KBM-7 (cell line): ENCODE data around the gene FAM228A.
A peak's percentile ranks its signal among the peaks of the same experiment; 100 is the strongest.

Source experiments
- DNase-seq: peaks from one replicate; pipeline ENCODE4 v3.0.0-alpha.2; 2015
- in situ Hi-C: fragments of 300-500 bp; cut with MboI; formaldehyde crosslinking; loops from 2 replicates; pipeline ENCODE4 v1.14.3; 2020; ENCODE audit warnings: low sequenced_read_pairs, low pct_unique_long_range_greater_than_20kb, mixed read lengths

FAM228A gene

DNA sequence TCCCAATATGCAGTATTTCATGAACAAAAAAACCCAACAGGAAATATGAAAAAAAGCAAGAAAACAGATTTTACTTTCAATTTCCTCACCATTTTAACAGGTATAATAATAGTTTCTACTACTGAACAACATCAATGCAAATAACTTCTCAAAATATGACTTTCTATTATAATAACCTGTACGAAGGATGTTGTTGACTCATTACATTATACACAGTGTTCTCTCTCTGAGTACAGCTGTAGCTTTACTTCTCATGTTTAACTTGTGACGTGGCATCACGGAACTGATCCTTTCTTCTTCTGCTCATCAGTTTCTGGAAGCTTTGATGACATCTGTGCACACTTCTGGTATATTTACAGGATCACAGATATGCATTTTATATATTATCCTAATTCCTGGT, 40.0 kb downstream of the FAM228A start:
- no peak for DNase-seq

DNA sequence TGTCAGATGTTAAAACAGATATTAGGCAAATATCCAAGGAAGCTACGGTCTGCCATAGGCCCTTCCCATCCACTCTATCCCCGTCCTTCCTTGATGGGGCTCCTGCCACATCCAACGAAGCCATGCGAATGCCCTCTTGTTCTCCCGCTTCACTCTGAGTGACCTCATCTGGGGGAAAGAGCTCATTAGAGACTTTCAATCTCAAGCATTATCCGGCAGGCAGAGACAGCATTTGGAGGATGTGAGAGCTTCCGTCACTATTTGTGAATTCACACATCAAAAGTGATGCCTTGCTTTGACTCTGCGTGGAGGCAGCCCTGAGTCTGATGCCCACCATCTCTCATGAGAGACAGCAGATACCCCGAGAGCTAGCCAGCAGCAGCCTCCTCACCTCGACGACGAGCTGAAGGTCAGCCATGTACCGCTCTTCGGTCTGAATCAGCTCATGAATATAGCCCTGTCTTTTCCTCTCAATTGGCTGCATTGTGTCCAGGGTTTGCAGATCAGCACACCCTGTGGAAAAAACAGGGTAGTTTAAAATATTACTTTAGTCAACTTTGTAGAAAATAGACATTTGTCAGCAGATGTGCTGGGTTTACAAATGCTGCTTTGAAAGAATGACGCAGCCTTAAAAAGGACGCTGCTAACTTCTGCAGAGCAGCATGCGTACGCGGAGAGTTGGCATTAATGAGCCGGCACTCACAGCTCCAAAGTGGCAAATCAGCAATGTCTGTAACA, 45.9 kb downstream of the FAM228A start:
- no peak for DNase-seq
- in situ Hi-C loops: no loop called here

More for the DNA sequence above, 40.0 kb downstream of the FAM228A start:
- in situ Hi-C loops: no loop called here

DNA sequence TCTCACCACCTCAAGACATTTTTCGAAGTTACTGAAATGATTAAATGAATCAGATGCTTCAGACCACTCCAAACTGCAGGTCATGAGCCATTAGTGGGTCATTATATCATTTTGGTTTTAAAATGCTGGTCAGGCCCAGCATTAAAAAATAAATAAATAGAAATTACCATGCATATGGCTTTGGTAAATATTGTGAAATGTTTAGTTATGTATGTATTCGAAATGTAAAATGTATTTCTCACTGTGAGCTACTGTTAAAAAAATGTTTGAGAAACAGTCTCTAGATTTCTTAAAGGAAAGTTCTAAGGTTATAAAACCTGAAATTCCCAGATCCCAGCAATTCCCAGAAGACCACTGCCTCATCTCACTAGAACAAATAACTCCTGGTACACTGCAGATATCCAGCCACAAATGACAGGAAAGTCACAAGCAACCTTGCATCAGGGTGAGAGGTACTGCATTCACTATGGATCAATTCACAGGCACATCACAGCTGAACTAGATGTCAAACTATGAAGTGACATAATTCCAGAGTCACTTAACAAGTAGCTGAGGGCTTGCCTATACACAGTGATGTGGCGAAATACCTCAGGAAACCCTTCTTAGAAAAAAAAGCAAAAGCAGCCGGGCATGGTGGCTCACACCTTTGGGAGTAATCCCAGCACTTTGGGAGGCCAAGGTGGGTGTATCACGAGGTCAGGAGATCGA, 46.6 kb downstream of the FAM228A start:
- in situ Hi-C loops: no loop called here
- DNase-seq: no peak

DNA sequence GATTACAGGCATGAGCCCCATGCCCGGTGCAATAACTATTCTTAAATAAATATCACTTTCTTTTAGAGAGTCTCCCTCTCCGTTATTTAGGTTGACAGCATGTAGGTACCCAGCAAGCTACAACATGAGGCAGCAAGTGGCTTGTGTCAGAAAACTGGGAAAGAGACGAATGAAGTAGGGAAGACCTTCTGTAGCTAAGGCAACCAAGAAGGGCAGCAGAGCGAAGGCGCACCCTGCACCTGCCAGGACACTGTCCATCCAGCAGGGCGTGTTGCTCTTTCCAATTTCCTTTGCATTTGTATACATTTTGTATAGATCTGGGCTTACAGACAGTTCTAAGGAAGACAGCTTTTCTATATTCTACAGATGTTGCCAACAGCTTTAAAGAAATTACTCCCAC, 48.1 kb downstream of the FAM228A start:
- in situ Hi-C loops: no loop called here
- DNase-seq: no peak

DNA sequence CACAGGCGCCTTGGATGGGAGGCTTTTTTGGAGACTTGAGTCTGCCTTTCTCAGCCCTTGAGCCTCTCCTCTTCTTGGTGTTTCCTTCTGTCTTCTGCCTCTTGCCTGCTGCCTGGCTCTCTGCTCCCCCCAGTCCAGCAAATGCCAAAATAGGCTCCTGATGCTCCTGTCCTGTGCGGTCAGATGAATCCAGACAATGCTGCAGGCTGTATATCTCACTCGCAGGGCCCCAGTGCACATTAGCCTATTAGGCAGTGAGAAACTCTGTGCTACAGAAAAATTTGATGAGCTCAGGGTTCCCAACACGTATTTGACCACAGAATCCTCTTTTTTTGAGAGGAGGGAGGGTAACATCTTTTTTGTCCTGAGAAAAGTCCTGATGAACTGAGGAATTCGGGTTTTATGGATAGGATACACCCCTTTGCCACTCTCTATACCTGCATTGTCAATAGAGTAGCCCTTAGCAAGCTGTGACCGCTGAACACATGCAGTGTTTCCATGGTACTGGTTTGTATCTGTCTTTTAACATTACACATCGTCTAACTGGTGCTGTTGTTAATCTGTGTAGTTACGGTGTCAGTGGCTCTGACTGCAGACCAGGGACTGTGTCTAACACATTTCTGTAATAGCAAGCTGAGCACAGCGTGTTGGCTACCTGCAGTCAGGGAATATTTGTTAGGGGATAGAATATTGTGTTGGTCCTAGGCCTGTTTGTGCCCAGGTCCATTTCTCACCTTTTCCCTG, 50.8 kb downstream of the FAM228A start:
- in situ Hi-C loops: no loop called here
- no peak for DNase-seq

DNA sequence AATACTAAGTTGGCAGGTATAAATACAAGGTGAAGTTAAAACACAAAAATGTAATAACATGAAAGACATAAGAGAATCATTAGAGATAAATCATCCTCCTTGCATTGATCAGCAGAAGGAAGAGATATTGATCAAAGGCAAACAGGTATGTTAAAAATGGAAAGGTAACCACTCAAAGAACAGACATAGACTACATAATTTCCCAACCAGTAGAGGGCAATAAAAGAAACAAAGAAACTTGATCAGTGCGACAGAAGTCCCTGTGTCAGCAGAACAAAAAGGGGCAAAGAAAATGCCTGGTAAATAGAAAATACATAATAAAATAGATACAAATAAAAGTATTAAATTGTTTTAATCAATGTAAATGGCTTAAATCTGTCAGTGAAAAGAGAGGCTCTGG, 53.6 kb downstream of the FAM228A start:
- DNase-seq: peak; percentile 20
- in situ Hi-C loops: no loop called here

DNA sequence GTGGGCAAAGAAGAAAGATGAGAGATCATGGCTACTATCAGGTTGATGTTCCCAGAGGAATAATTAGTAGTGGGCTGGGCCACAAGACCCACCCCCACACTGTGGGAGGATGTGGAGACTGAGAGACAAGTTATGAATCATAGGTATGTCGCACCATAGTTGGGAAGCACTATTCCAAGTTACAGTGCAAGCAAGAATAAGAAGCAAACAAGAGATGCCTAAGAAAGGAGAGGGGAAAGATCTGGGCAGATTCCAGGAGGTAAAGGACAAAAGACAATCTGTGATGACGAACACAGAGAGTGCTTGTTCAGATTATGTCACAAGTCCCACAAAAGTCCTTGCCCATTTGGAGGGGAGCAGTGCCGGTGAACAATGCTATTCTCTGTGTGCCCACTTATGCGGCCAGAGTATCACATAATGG, 56.6 kb downstream of the FAM228A start:
- DNase-seq: no peak
- in situ Hi-C loops: no loop called here

DNA sequence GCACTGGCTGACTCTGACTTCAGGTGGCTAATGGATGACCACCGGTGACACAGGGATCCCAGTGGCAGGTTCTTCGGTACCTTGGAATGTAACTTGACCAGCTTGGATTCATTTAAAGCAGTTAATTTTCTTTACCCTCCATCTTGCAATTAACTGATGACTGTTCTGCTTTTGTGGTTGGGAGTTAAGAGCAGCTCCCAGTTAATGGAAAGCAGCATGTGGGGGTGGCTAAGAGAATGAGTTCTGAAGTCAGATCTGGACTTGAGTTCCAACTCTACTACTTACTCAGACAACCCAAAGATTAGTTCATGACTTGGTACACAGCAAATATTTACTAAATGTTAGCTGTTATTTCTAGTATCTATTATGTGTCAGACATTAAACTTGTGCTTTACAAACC, 58.5 kb downstream of the FAM228A start:
- in situ Hi-C loops: no loop called here
- peak; percentile 7 for DNase-seq

DNA sequence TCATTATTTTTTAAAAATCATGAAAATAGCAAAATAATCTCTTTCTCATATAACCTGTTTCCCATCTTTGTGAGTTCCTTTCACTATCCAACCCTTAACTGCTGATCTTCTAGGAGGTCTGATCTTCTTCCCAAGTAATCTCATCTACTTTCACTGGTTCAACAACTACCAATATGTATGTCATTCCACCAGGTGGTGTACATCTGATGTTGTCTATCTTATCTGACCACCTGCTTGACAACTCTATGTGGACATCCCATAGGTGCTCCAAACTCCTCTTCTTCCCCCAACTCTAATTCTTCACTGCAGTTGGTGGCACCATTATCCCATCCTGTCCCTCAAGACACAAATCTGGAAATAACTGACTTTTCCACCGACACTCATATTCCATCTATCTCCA, 62.5 kb downstream of the FAM228A start:
- in situ Hi-C loops: no loop called here
- DNase-seq: no peak

DNA sequence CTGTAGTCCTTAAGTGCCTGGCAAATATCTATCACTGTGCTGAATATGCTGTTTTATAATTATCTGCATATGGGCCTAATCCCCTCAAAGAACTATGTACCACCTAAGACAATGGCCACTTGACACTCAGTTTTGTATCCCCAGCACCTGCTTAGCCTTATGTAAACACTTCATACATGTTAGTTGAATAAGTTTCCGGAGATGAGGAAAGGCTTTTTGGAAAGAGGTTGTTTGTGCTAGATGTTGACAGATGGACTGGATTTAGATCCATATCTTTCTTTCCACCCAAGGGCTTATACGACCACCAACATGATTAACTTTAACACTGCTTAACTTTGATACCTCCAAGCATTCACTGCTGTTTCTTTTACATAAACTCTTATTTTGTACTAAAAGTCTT, 63.3 kb downstream of the FAM228A start:
- in situ Hi-C loops: no loop called here
- no peak for DNase-seq

DNA sequence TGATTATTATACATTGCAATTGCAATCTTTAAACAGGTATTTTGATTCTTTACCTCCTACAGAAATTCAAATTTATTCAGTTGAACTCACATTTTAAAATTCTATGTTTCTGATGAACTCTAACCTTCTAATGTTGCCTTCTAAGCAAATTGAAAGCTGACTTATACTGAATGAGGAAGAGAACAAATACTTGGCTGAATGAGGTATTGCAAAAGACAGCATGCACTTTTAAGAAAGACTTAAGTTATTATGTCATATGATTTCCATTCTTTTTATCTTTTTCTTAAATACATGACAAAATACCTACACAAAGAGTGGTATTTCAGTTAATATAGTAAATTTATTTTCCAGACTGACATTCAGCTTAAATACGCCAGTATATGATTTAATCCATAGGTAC, 64.7 kb downstream of the FAM228A start:
- in situ Hi-C loops: no loop called here
- DNase-seq: no peak
